ENCODE data around the gene ARSK. TPM values are rescaled to one million over a fixed set of nuclear protein-coding genes. Genes with fewer than 3 reads are reported as not detected.

The ARSK gene
- total and polyA plus RNA-seq, 10 of the 15 experiments (the other 5 are each of a cell fraction or from before 2014, with no cell fraction given): 1.6 to 9.5 (median 5.8) TPM

DNA sequence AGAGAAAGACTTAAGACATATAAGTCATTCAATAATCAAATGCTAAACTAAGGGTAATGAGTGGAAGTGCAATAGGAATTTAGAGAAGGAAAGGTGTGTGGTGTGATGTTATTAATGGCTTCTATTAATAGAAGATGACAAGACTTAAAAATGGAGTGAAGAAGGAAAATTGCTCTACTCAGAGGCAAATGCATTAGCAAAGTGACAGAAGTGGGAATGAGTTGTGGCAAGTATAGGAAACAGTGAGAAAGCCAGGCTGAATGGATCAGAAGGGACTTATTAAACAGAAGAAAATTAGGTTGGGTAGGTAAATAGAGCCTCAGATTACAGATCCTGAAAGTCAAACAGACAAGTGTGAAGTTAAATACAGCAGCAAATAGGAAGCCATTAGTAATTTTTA is 5.9 kb upstream of the ARSK start:
- Histone ChIP-seq H2AFZ (ENCODE audit: control insufficient read depth, low read depth, low read length) (no peak overlapping the region), H3K27ac (ENCODE audit: control insufficient read depth, insufficient read depth) (no peak overlapping the region), H4K20me1 (ENCODE audit: control insufficient read depth, insufficient read depth) (no peaks in the 10 kb centered on the region), H3K79me2 (ENCODE audit: control insufficient read depth, insufficient read depth, low read length) (peaks cover 11% of the 10 kb centered on the region), H3K36me3 (ENCODE audit: control insufficient read depth in 2 of 2, insufficient read depth in 2 of 2, low read length in 1 of 2) (peaks cover 0 to 3% of the 10 kb centered on the region in 2 experiments; a peak in 1 of 4 replicates), H3K4me1 (ENCODE audit: control insufficient read depth, insufficient read depth, low read length) (no peaks in the 10 kb centered on the region), H3K4me2 (ENCODE audit: control insufficient read depth, insufficient read depth) (no peak overlapping the region; the same call in 1 of the 2 replicates), H3K9me3 (replicated peaks; ENCODE audit: control insufficient read depth, insufficient read depth, low read length) (no peaks in the 10 kb centered on the region; the same call in 2 of the 3 replicates), H3K9ac (ENCODE audit: control insufficient read depth, insufficient read depth, low read length) (no peak overlapping the region), H3K4me3 (no peak overlapping the region), H3K27me3 (replicated peaks in 1 of 2; ENCODE audit: control insufficient read depth in 2 of 2, insufficient read depth in 2 of 2, low read length in 1 of 2) (no peaks in the 10 kb centered on the region)
- BruUV-seq (replicated peaks): no TSS peak
- intact Hi-C loops (cut with micrococcal nuclease; ENCODE audit: unreplicated experiment): no loop called here
- POLR2A ChIA-PET: no interaction called here
- DNase-seq (ENCODE audit: low read depth, low spot score) (no peak), FAIRE-seq (peak; percentile 73), ATAC-seq (no peak)
- in situ Hi-C loops (cut with MboI): no loop called here
- SMC1A ChIA-PET (ENCODE audit: uncharacterized antibody, unreplicated experiment): no interaction called here
- CTCF ChIA-PET: no interaction called here
- RAD21 ChIA-PET (ENCODE audit: unreplicated experiment): no interaction called here
- TF ChIP-seq PAX8 (IDR thresholded peaks at IDR 0.05) (no peak), TCF12 (IDR thresholded peaks at IDR 0.05; ENCODE audit: low read depth, low read length) (no peak), BRCA1 (IDR thresholded peaks at IDR 0.05; ENCODE audit: low read depth, low read length) (no peak), JUND (IDR thresholded peaks at IDR 0.05; ENCODE audit: low read depth, low read length) (no peak), JUNB (IDR thresholded peaks at IDR 0.05) (no peak), SMAD5 (IDR thresholded peaks at IDR 0.05; ENCODE audit: low read depth) (no peak), MYB (IDR thresholded peaks at IDR 0.05; ENCODE audit: borderline replicate concordance, low read depth, low read length) (no peak), IKZF2 (IDR thresholded peaks at IDR 0.05) (no peak), SRF (IDR thresholded peaks at IDR 0.05; ENCODE audit: low read depth in 2 of 2, low read length in 2 of 2) (no peak), NFYB (IDR thresholded peaks at IDR 0.05; ENCODE audit: insufficient read depth, low read depth, low read length) (no peak)
- TF ChIP-seq, protein P1, sequence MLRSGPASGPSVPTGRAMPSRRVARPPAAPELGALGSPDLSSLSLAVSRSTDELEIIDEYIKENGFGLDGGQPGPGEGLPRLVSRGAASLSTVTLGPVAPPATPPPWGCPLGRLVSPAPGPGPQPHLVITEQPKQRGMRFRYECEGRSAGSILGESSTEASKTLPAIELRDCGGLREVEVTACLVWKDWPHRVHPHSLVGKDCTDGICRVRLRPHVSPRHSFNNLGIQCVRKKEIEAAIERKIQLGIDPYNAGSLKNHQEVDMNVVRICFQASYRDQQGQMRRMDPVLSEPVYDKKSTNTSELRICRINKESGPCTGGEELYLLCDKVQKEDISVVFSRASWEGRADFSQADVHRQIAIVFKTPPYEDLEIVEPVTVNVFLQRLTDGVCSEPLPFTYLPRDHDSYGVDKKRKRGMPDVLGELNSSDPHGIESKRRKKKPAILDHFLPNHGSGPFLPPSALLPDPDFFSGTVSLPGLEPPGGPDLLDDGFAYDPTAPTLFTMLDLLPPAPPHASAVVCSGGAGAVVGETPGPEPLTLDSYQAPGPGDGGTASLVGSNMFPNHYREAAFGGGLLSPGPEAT (IDR thresholded peaks at IDR 0.05; ENCODE audit: low read depth): no peak
- TF ChIP-seq, protein P2, sequence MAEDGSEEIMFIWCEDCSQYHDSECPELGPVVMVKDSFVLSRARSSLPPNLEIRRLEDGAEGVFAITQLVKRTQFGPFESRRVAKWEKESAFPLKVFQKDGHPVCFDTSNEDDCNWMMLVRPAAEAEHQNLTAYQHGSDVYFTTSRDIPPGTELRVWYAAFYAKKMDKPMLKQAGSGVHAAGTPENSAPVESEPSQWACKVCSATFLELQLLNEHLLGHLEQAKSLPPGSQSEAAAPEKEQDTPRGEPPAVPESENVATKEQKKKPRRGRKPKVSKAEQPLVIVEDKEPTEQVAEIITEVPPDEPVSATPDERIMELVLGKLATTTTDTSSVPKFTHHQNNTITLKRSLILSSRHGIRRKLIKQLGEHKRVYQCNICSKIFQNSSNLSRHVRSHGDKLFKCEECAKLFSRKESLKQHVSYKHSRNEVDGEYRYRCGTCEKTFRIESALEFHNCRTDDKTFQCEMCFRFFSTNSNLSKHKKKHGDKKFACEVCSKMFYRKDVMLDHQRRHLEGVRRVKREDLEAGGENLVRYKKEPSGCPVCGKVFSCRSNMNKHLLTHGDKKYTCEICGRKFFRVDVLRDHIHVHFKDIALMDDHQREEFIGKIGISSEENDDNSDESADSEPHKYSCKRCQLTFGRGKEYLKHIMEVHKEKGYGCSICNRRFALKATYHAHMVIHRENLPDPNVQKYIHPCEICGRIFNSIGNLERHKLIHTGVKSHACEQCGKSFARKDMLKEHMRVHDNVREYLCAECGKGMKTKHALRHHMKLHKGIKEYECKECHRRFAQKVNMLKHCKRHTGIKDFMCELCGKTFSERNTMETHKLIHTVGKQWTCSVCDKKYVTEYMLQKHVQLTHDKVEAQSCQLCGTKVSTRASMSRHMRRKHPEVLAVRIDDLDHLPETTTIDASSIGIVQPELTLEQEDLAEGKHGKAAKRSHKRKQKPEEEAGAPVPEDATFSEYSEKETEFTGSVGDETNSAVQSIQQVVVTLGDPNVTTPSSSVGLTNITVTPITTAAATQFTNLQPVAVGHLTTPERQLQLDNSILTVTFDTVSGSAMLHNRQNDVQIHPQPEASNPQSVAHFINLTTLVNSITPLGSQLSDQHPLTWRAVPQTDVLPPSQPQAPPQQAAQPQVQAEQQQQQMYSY (CRISPR knock-in tag; IDR thresholded peaks at IDR 0.05): no peak
- TF ChIP-seq, protein P3, sequence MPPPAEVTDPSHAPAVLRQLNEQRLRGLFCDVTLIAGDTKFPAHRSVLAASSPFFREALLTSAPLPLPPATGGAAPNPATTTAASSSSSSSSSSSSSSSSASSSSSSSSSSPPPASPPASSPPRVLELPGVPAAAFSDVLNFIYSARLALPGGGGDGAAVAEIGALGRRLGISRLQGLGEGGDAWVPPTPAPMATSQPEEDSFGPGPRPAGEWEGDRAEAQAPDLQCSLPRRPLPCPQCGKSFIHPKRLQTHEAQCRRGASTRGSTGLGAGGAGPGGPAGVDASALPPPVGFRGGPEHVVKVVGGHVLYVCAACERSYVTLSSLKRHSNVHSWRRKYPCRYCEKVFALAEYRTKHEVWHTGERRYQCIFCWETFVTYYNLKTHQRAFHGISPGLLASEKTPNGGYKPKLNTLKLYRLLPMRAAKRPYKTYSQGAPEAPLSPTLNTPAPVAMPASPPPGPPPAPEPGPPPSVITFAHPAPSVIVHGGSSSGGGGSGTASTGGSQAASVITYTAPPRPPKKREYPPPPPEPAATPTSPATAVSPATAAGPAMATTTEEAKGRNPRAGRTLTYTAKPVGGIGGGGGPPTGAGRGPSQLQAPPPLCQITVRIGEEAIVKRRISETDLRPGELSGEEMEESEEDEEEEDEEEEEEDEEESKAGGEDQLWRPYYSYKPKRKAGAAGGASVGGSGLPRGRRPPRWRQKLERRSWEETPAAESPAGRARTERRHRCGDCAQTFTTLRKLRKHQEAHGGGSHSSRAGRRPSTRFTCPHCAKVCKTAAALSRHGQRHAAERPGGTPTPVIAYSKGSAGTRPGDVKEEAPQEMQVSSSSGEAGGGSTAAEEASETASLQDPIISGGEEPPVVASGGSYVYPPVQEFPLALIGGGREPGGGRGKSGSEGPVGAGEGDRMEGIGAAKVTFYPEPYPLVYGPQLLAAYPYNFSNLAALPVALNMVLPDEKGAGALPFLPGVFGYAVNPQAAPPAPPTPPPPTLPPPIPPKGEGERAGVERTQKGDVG (CRISPR knock-in tag; IDR thresholded peaks at IDR 0.05): no peak
- TF ChIP-seq, protein P4, sequence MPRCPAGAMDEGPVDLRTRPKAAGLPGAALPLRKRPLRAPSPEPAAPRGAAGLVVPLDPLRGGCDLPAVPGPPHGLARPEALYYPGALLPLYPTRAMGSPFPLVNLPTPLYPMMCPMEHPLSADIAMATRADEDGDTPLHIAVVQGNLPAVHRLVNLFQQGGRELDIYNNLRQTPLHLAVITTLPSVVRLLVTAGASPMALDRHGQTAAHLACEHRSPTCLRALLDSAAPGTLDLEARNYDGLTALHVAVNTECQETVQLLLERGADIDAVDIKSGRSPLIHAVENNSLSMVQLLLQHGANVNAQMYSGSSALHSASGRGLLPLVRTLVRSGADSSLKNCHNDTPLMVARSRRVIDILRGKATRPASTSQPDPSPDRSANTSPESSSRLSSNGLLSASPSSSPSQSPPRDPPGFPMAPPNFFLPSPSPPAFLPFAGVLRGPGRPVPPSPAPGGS (IDR thresholded peaks at IDR 0.05; ENCODE audit: borderline replicate concordance, insufficient read depth, low read depth, low read length, poor library complexity, severe bottlenecking): no peak

All from GM12878 (cell line).